IgD-negative memory B cell (primary cell): ENCODE measurements around the gene LYRM9. TPM values are rescaled to one million over a fixed set of nuclear protein-coding genes. Genes with fewer than 3 reads are reported as not detected.

ENCODE experiments used
- polyA plus RNA-seq: library from polyadenylated mRNA; unstranded; fragments of 300-500 nt; fragmentation: Illumina TruSeq; gene quantifications from one replicate; pipeline ENCODE4 v1.2.3, GENCODE V29; 2021

Gene LYRM9
- polyA plus RNA-seq, 1 donor from 2014 or later, result 16.4 TPM

Other genes with a start within 250 kb of the LYRM9 start
- gene NOS2, start 92.8 kb downstream of the LYRM9 start, polyA plus RNA-seq, result 0.21 TPM
- 3.4 TPM for gene NLK, start 149.3 kb upstream of the LYRM9 start, polyA plus RNA-seq